ENCODE data around the gene ANGPTL4. TPM values are rescaled to one million over a fixed set of nuclear protein-coding genes. Genes with fewer than 3 reads are reported as not detected.
A peak's percentile ranks its signal among the peaks of the same experiment; 100 is the strongest.

Gene ANGPTL4
- total RNA-seq, 4 donors from 2014 or later: 11.8 to 51.8 (median 34.7) TPM

DNA sequence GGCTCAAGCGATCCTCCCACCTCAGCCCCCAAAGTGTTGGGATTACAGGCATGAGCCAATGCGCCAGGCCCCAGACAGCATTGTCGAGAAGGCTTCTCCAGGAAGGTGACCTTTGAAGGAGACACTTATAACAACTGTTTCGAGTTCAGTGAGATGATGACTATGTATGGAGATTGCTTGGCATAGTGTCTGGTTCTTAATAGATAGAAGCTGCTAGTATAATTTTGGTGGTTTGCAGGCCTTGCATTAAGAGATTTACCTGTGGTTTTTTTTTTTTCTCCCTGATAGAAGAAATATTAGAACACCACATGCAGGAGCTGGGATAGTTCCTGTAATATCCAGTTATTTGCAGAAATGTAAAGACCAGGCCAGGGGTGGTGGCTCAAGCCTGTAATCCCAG, 52.8 kb downstream of the ANGPTL4 start:
- TF ChIP-seq POLR2A (IDR thresholded peaks at IDR 0.05): no peak
- TF ChIP-seq, protein P1, sequence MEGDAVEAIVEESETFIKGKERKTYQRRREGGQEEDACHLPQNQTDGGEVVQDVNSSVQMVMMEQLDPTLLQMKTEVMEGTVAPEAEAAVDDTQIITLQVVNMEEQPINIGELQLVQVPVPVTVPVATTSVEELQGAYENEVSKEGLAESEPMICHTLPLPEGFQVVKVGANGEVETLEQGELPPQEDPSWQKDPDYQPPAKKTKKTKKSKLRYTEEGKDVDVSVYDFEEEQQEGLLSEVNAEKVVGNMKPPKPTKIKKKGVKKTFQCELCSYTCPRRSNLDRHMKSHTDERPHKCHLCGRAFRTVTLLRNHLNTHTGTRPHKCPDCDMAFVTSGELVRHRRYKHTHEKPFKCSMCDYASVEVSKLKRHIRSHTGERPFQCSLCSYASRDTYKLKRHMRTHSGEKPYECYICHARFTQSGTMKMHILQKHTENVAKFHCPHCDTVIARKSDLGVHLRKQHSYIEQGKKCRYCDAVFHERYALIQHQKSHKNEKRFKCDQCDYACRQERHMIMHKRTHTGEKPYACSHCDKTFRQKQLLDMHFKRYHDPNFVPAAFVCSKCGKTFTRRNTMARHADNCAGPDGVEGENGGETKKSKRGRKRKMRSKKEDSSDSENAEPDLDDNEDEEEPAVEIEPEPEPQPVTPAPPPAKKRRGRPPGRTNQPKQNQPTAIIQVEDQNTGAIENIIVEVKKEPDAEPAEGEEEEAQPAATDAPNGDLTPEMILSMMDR (IDR thresholded peaks at IDR 0.05): no peak
- intact Hi-C loops (cut with DNase I; ENCODE audit: low total_unique reads): loop anchor here (5.0 kb wide), 1 partner anchor 156 kb away; no protein-coding TSS in a partner anchor
- DNase-seq (ENCODE audit: low spot score in 2 of 2): no peak
- 73 to 85% methylated on average over 4 of the region's 4 CpGs for WGBS, 2 donors
- no peak overlapping the region for H3K4me3 ChIP-seq (ENCODE audit: low read depth, poor library complexity, severe bottlenecking)

- 91 to 94% methylated on average over 27 to 28 of the region's 28 CpGs for WGBS, 2 donors
- H3K4me3 ChIP-seq (ENCODE audit: low read depth, poor library complexity, severe bottlenecking): no peak overlapping the region
- TF ChIP-seq, protein P1 (IDR thresholded peaks at IDR 0.05): no peak
- no peak for TF ChIP-seq POLR2A (IDR thresholded peaks at IDR 0.05)
- DNase-seq (ENCODE audit: low spot score in 2 of 2): no peak
- intact Hi-C loops (cut with DNase I; ENCODE audit: low total_unique reads): no loop called here
Measured at GRCh38 chr19:8421484-8422461, 57.8 kb downstream of the ANGPTL4 start.

GRCh38 chr19:8423817-8424223, 59.9 kb downstream of the ANGPTL4 start:
- no peak overlapping the region for H3K4me3 ChIP-seq (ENCODE audit: low read depth, poor library complexity, severe bottlenecking)
- intact Hi-C loops (cut with DNase I; ENCODE audit: low total_unique reads): no loop called here
- DNase-seq (ENCODE audit: low spot score in 2 of 2): peak; percentile 94 to 98
- TF ChIP-seq, protein P1 (IDR thresholded peaks at IDR 0.05): no peak
- WGBS, 2 donors: 6 to 12% methylated on average over 9 of the region's 9 CpGs

Small RNAs within 50 kb of the gene (microRNA-seq; reads per million reads assigned to microRNA genes)
- 2.7 to 4.0 reads per million in 2 donors for gene MIR4999 (ENCODE audit: borderline number of aligned reads in 1 of 2, borderline replicate concordance in 2 of 2)

Other genes with a start within 250 kb of the ANGPTL4 start
- gene FBN3, start 214.6 kb upstream of the ANGPTL4 start, total RNA-seq: 1 to 10 TPM in 1 of 4 donors, under 1 TPM in 1, not detected in 2; 0.04 to 2.1 TPM
- gene CERS4, start 154.8 kb upstream of the ANGPTL4 start, total RNA-seq: 100 to 1,000 TPM; 104 to 106 (median 105) TPM
- 10 to 100 TPM in 3 of 4 donors, 1 to 10 TPM in 1; 9.0 to 23.6 (median 16.8) TPM for gene CD320, start 55.8 kb upstream of the ANGPTL4 start, total RNA-seq
- 10 to 100 TPM; 24.5 to 39.5 (median 32.3) TPM for gene NDUFA7, start 42.8 kb upstream of the ANGPTL4 start, total RNA-seq
- gene RPS28, start 42.7 kb upstream of the ANGPTL4 start, total RNA-seq: 100 to 1,000 TPM; 427 to 879 (median 727) TPM
- 10 to 100 TPM in 2 of 4 donors, 1 to 10 TPM in 2; 7.6 to 16.7 (median 11.4) TPM for gene KANK3, start 20.9 kb upstream of the ANGPTL4 start, total RNA-seq
- 100 to 1,000 TPM in 1 of 4 donors, 10 to 100 TPM in 3; 40.6 to 125 (median 56.8) TPM for gene RAB11B, start 26.2 kb downstream of the ANGPTL4 start, total RNA-seq
- gene MARCHF2, start 49.1 kb downstream of the ANGPTL4 start, total RNA-seq: 100 to 1,000 TPM in 1 of 4 donors, 10 to 100 TPM in 3; 53.5 to 110 (median 60.8) TPM
- gene HNRNPM, start 80.8 kb downstream of the ANGPTL4 start, total RNA-seq: 100 to 1,000 TPM in 1 of 4 donors, 10 to 100 TPM in 3; 60.4 to 103 (median 79.7) TPM
- under 1 TPM in 3 of 4 donors, not detected in 1; 0.16 to 0.59 (median 0.30) TPM for gene PRAM1, start 138.5 kb downstream of the ANGPTL4 start, total RNA-seq
- gene ZNF414, start 150.0 kb downstream of the ANGPTL4 start, total RNA-seq: 10 to 100 TPM; 14.8 to 42.2 (median 18.8) TPM
- gene MYO1F, start 213.3 kb downstream of the ANGPTL4 start, total RNA-seq: 1 to 10 TPM; 2.2 to 6.3 (median 3.2) TPM
- 10 to 100 TPM in 2 of 4 donors, 1 to 10 TPM in 2; 6.1 to 21.3 (median 14.1) TPM for gene ADAMTS10, start 246.6 kb downstream of the ANGPTL4 start, total RNA-seq

All from lower leg skin (tissue), 4 donors.